Right lobe of liver (tissue), 4 donors: ENCODE measurements around the gene S100A7.

Experiments
- CTCF ChIP-seq, 4 donors: fragments of 200-600 bp in 3 of 4; fragments of 450-650 bp in 1 of 4; IDR thresholded peaks; one replicate each; pipeline versions ENCODE4 v1.5.1 to v1.8.0; 2016 to 2022; ENCODE audit warnings: antibody characterized with exemption in 4 of 4, mild to moderate bottlenecking in 2 of 4
- POLR2A ChIP-seq: fragments of 450-650 bp; IDR thresholded peaks from one replicate; pipeline ENCODE4 v1.6.1; 2017; ENCODE audit warnings: antibody characterized with exemption, mild to moderate bottlenecking
- donor health status: DM: no; HTN: no; CAD: no.
- donor health status: DM: no; HTN: no; CAD: no.
- donor health status: DM: no; HTN: yes; CAD: no.

- TF ChIP-seq CTCF (IDR thresholded peaks at IDR 0.05): no peak
- no peak for TF ChIP-seq POLR2A
Observed at GRCh38 chr1:153481124-153481523, 20.7 kb upstream of the S100A7 start.
